Caco-2 (cell line): ENCODE data around the gene PNPLA7. TPM values are rescaled to one million over a fixed set of nuclear protein-coding genes. Genes with fewer than 3 reads are reported as not detected.
A peak's percentile ranks its signal among the peaks of the same experiment; 100 is the strongest.

ENCODE experiments used
- BruUV-seq: library from RNA; stranded (reverse); fragments of 400-500 nt; replicated peaks from 2 replicates; lab custom pipeline; 2021; lab: Mats Ljungman, UMichigan
- CTCF ChIA-PET: fragments of 300-600 bp; sonication (Branson Sonifier 250); formaldehyde crosslinking; loops from one replicate; lab custom pipeline; 2022; ENCODE audit warnings: antibody characterized with exemption; lab: Charles Lee
- POLR2A ChIA-PET: fragments of 300-600 bp; sonication (Branson Sonifier 250); formaldehyde crosslinking; loops from one replicate; lab custom pipeline; 2022; ENCODE audit warnings: antibody characterized with exemption; lab: Charles Lee
- DNase-seq, 2 experiments: peaks; one replicate each; pipeline versions ENCODE4 v3.0.0 to v3.0.0-alpha.2; 2020 to 2022
- H3K27me3 ChIP-seq: replicated peaks from 2 replicates; pipeline ENCODE4 v1.6.0; 2011; ENCODE audit warnings: low read length; ENCODE audit not compliant: control insufficient read depth, insufficient read depth
- H3K36me3 ChIP-seq: 2 replicates; pipeline ENCODE4 v1.5.1; 2011; ENCODE audit warnings: low read length; ENCODE audit not compliant: control insufficient read depth, insufficient read depth
- H3K4me1 ChIP-seq: fragments of 250-450 bp; sonication (Bioruptor Pico); 2 replicates; pipeline ENCODE4 v1.5.1; 2020; ENCODE audit warnings: mild to moderate bottlenecking
- H3K4me3 ChIP-seq: 2 replicates; pipeline ENCODE4 v1.5.1; 2011; ENCODE audit warnings: low read depth, mild to moderate bottlenecking, control low read depth, low read length
- H3K9me3 ChIP-seq: fragments of 250-450 bp; sonication (Bioruptor Pico); 2 replicates; pipeline ENCODE4 v1.5.1; 2020; ENCODE audit warnings: mild to moderate bottlenecking, moderate library complexity
- H3K27ac Mint-ChIP-seq: one replicate; pipeline ENCODE4 v1.8.0; 2022; ENCODE audit warnings: mixed read lengths; ENCODE audit not compliant: unreplicated experiment
- H3K27me3 Mint-ChIP-seq: one replicate; pipeline ENCODE4 v1.8.0; 2022; ENCODE audit warnings: mixed read lengths; ENCODE audit not compliant: insufficient read depth, unreplicated experiment
- H3K36me3 Mint-ChIP-seq: one replicate; pipeline ENCODE4 v1.8.0; 2022; ENCODE audit warnings: mild to moderate bottlenecking, mixed read lengths; ENCODE audit not compliant: insufficient read depth, unreplicated experiment
- H3K4me1 Mint-ChIP-seq: one replicate; pipeline ENCODE4 v1.8.0; 2022; ENCODE audit warnings: low read depth, mixed read lengths; ENCODE audit not compliant: unreplicated experiment
- H3K4me3 Mint-ChIP-seq: one replicate; pipeline ENCODE4 v1.8.0; 2022; ENCODE audit warnings: mild to moderate bottlenecking, moderate library complexity, mixed read lengths; ENCODE audit not compliant: unreplicated experiment
- H3K9me3 Mint-ChIP-seq: one replicate; pipeline ENCODE4 v1.8.0; 2022; ENCODE audit warnings: mixed read lengths; ENCODE audit not compliant: unreplicated experiment
- intact Hi-C: fragments of 100-400 bp; cut with micrococcal nuclease; formaldehyde crosslinking; loops from one replicate; pipeline ENCODE4 v1.10.0; 2022; ENCODE audit not compliant: unreplicated experiment
- total RNA-seq: library from RNA; stranded (reverse); gene quantifications from 2 replicates; pipeline ENCODE4 v1.2.3, GENCODE V29; 2022
- TF ChIP-seq, protein P1 (sequence below), 2 experiments: fragments of 200-600 bp in 1 of 2; IDR thresholded peaks; 1 replicate in 1 of 2; 2 replicates in 1 of 2; pipeline versions ENCODE4 v1.5.1 to v1.8.0; 2011 to 2022; ENCODE audit warnings: antibody characterized with exemption in 1 of 2, control low read depth in 1 of 2, inconsistent platforms in 1 of 2, low read depth in 1 of 2, low read length in 1 of 2, mild to moderate bottlenecking in 1 of 2, moderate library complexity in 1 of 2; ENCODE audit not compliant: insufficient read depth in 1 of 2, severe bottlenecking in 1 of 2, unreplicated experiment in 1 of 2

PNPLA7 gene
- total RNA-seq, 1 experiment from 2014 or later = 1.8 TPM

DNA sequence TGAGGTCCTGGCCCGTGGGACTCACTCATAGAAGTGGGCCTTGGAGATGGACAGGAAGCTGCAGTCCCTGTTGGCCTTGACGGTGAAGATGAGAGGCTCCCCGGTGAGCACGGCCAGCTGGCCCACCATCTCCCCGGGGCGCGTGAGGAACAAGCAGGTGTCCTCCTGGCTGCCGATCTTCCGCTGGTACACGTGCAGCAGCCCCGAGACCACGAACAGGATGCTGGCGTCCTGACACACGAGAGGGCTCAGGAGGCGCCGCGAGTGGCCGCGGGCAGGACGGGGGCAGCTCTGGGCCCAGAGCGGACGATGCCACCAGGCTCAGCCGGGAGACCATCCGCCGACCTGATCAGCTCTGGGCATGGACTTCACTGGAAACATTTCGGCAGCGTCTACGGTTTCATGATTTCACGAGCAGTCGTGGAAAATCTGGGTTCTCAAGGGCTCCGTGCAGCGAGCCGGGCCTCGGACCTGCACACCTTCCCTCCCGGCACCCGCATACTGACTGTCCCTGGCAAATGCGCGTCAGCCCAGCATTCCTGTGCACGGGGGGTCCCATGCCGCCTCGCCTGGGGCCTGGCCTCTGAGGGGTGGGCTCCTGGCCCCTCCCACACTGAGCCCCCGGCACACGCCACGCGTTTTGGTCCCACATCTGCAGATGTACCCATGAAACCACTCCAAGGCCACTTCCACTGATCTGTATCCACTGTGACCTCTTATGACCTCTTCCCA is 49.4 kb downstream of the PNPLA7 start:
- H3K27me3 ChIP-seq = no peaks in the 10 kb centered on the region
- no peaks in the 10 kb centered on the region for H3K36me3 ChIP-seq
- H3K9me3 ChIP-seq = 0 out of 2 replicates have a peak, but pooled peaks cover 3% of the 10 kb centered on the region
- POLR2A ChIA-PET = no interaction called here
- CTCF ChIA-PET = no interaction called here
- Mint-ChIP-seq H3K27me3 (peaks cover 11% of the 10 kb centered on the region), H3K4me3 (no peak overlapping the region), H3K36me3 (peaks cover 40% of the 10 kb centered on the region), H3K9me3 (peaks cover 22% of the 10 kb centered on the region), H3K27ac (peak overlapping the region; percentile 30), H3K4me1 (peaks cover 13% of the 10 kb centered on the region)
- no peak for DNase-seq
- H3K4me1 ChIP-seq = no peaks in the 10 kb centered on the region
- TF ChIP-seq, protein P1, sequence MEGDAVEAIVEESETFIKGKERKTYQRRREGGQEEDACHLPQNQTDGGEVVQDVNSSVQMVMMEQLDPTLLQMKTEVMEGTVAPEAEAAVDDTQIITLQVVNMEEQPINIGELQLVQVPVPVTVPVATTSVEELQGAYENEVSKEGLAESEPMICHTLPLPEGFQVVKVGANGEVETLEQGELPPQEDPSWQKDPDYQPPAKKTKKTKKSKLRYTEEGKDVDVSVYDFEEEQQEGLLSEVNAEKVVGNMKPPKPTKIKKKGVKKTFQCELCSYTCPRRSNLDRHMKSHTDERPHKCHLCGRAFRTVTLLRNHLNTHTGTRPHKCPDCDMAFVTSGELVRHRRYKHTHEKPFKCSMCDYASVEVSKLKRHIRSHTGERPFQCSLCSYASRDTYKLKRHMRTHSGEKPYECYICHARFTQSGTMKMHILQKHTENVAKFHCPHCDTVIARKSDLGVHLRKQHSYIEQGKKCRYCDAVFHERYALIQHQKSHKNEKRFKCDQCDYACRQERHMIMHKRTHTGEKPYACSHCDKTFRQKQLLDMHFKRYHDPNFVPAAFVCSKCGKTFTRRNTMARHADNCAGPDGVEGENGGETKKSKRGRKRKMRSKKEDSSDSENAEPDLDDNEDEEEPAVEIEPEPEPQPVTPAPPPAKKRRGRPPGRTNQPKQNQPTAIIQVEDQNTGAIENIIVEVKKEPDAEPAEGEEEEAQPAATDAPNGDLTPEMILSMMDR (IDR thresholded peaks at IDR 0.05; ENCODE audit: insufficient read depth in 1 of 2, low read depth in 1 of 2, low read length in 1 of 2, severe bottlenecking in 1 of 2, unreplicated experiment in 1 of 2) = no peak
- BruUV-seq = no TSS peak
- intact Hi-C loops = no loop called here
- H3K4me3 ChIP-seq = no peak overlapping the region

DNA sequence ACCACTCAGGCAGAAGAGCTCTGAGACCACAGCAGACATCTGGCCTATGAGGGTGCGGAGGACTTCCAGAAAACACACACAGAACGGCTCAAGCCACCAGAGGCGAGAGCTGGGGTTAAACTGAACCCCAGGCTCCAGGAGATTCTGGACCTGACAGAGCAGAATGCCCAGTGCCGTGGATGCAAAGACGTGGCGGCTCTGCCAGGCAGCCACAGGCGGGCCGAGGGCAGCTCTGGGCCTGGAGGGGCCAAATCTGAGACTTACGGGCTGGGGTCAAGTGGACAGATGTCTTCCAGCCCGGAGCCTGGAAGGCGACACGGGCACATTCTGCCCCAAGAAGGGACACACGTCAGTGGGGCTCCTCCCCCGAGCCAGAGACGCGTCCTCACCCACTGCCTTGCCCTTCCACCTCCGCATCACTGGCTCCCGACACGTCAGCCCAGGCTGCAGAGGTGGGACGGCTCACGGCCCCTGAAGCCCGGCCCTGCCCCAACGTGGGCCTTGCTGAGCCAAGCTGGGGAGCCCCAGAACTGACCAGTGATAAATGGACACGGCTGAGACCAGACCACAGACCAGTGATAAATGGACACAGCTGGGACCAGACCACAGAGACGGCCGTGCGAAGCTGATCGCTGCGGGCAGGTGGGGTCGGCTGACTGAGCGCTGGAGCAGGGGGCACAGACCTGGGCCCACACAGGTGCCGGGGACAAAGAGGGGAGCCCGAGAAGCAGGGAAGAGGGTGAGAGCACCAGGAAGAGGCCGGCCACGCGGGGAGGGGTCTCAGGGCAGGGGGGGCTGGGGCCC is 50.1 kb downstream of the PNPLA7 start:
- peaks cover 13% of the 10 kb centered on the region for H3K4me1 Mint-ChIP-seq
- no peak for DNase-seq
- H3K9me3 Mint-ChIP-seq = peaks cover 22% of the 10 kb centered on the region
- no peaks in the 10 kb centered on the region for H3K4me1 ChIP-seq
- H3K9me3 ChIP-seq = 0 out of 2 replicates have a peak, but pooled peaks cover 3% of the 10 kb centered on the region
- H3K27ac Mint-ChIP-seq = peak overlapping the region; percentile 30
- POLR2A ChIA-PET = no interaction called here
- peaks cover 40% of the 10 kb centered on the region for H3K36me3 Mint-ChIP-seq
- no peak overlapping the region for H3K4me3 ChIP-seq
- H3K36me3 ChIP-seq = no peaks in the 10 kb centered on the region
- H3K27me3 Mint-ChIP-seq = peaks cover 11% of the 10 kb centered on the region
- H3K27me3 ChIP-seq = no peaks in the 10 kb centered on the region
- CTCF ChIA-PET = no interaction called here
- H3K4me3 Mint-ChIP-seq = no peak overlapping the region
- no TSS peak for BruUV-seq
- TF ChIP-seq, protein P1 (IDR thresholded peaks at IDR 0.05; ENCODE audit: insufficient read depth in 1 of 2, low read depth in 1 of 2, low read length in 1 of 2, severe bottlenecking in 1 of 2, unreplicated experiment in 1 of 2) = no peak
- intact Hi-C loops = no loop called here

DNA sequence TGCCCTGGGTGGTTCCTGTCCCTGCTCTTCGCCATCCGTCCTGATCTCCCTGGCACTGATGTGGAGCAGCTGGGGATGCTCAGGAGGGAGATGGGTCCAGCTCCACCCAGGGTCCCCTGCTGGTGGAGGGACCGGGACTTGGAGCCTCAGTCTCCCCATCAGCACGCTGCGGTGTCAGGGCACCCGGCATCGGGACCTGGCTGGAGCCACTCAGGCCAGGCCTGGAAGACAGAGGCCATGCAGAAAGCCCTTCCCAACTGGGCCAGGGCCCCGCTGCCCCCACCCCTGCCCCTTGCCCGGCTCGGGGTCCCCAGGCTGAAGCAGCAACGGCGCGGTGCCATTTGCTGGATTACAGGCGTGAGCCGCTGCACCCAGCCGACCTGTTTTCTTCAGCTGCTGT is 50.8 kb downstream of the PNPLA7 start:
- Histone ChIP-seq H3K36me3 (no peaks in the 10 kb centered on the region), H3K4me3 (no peak overlapping the region), H3K4me1 (no peaks in the 10 kb centered on the region), H3K9me3 (0 out of 2 replicates have a peak, but pooled peaks cover 3% of the 10 kb centered on the region), H3K27me3 (no peaks in the 10 kb centered on the region)
- no peak overlapping the region for H3K4me3 Mint-ChIP-seq
- H3K27me3 Mint-ChIP-seq = peaks cover 11% of the 10 kb centered on the region
- peaks cover 22% of the 10 kb centered on the region for H3K9me3 Mint-ChIP-seq
- POLR2A ChIA-PET = no interaction called here
- peaks cover 13% of the 10 kb centered on the region for H3K4me1 Mint-ChIP-seq
- intact Hi-C loops = no loop called here
- no peak for DNase-seq
- CTCF ChIA-PET = no interaction called here
- BruUV-seq = no TSS peak
- TF ChIP-seq, protein P1 (IDR thresholded peaks at IDR 0.05; ENCODE audit: insufficient read depth in 1 of 2, low read depth in 1 of 2, low read length in 1 of 2, severe bottlenecking in 1 of 2, unreplicated experiment in 1 of 2) = no peak
- H3K36me3 Mint-ChIP-seq = peaks cover 40% of the 10 kb centered on the region
- no peak overlapping the region for H3K27ac Mint-ChIP-seq
